Measurements from ENCODE around the gene SH3GLB1.

GRCh38 chr1:86778569-86779239 is 74.3 kb downstream of the SH3GLB1 start:
- TF ChIP-seq CTCF (IDR thresholded peaks at IDR 0.05), result no peak
- TF ChIP-seq EZH2 (IDR thresholded peaks at IDR 0.05; ENCODE audit: borderline replicate concordance, insufficient read depth, low read depth, low read length, poor library complexity, severe bottlenecking), result no peak
